Ascending aorta (tissue), 2 donors: Measurements from ENCODE around the gene TRIM56. TPM values are rescaled to one million over a fixed set of nuclear protein-coding genes. Genes with fewer than 3 reads are reported as not detected.
"Not testable (repeated sequence)": the region's sequence is repeated elsewhere in the genome, so short reads cannot be mapped to it uniquely, and the experiment has no call there.

Source experiments
- DNase-seq, 2 donors: peaks; one replicate each; pipeline ENCODE4 v3.0.0-alpha.2; 2019; ENCODE audit warnings: low spot score in 2 of 2
- H3K27ac ChIP-seq, 2 donors: fragments of 200-600 bp; sonication (generic); one replicate each; pipeline ENCODE4 v1.5.1; 2016 to 2017; ENCODE audit warnings: mild to moderate bottlenecking in 1 of 2
- H3K27me3 ChIP-seq: fragments of 200-600 bp; sonication (generic); one replicate; pipeline ENCODE4 v1.5.1; 2017
- H3K36me3 ChIP-seq, 2 donors: fragments of 200-600 bp; sonication (generic); one replicate each; pipeline ENCODE4 v1.5.1; 2016
- H3K4me1 ChIP-seq, 2 donors: fragments of 200-600 bp; sonication (generic); one replicate each; pipeline ENCODE4 v1.5.1; 2016 to 2017; ENCODE audit warnings: mild to moderate bottlenecking in 1 of 2
- H3K4me3 ChIP-seq, 2 donors: fragments of 200-600 bp; sonication (generic); one replicate each; pipeline ENCODE4 v1.5.1; 2016 to 2017; ENCODE audit warnings: mild to moderate bottlenecking in 1 of 2
- H3K9me3 ChIP-seq, 2 donors: fragments of 200-600 bp; sonication (generic); one replicate each; pipeline ENCODE4 v1.5.1; 2016
- CTCF ChIP-seq, 3 experiments: fragments of 200-600 bp in 2 of 3; fragments of 450-650 bp in 1 of 3; sonication (generic) in 2 of 3; IDR thresholded peaks; one replicate each; pipeline ENCODE4 v1.5.1; 2016 to 2019; ENCODE audit warnings: antibody characterized with exemption in 3 of 3, mild to moderate bottlenecking in 1 of 3, moderate library complexity in 1 of 3
- intact Hi-C: fragments of 100-400 bp; cut with DNase I; formaldehyde crosslinking; loops from one replicate; pipeline ENCODE4 v1.15.1; 2023
- total RNA-seq: library from RNA; depleted of rRNA; stranded (reverse); fragments of >200 nt; gene quantifications from one replicate; pipeline ENCODE4 v1.1.0, GENCODE V29; 2016

Gene TRIM56
- total RNA-seq, 1 donor from 2014 or later = 29.6 TPM

GRCh38 chr7:101075646-101076045, 9.6 kb upstream of the TRIM56 start:
- Histone ChIP-seq H3K4me3 (no peak overlapping the region), H3K9me3 (no peaks in the 10 kb centered on the region), H3K36me3 (no peaks in the 10 kb centered on the region), H3K4me1 (no peaks in the 10 kb centered on the region), H3K27ac (no peak overlapping the region), H3K27me3 (no peaks in the 10 kb centered on the region)
- DNase-seq = no peak
- TF ChIP-seq CTCF (IDR thresholded peaks at IDR 0.05) = no peak
- intact Hi-C loops = loop anchor here (5.0 kb wide), 1 partner anchor 178 kb away; the partner anchor contains the start of gene ACHE

GRCh38 chr7:101076183-101076582, 9.1 kb upstream of the TRIM56 start:
- not testable (repeated sequence) for DNase-seq, H3K4me3 ChIP-seq, H3K27ac ChIP-seq, H3K9me3 ChIP-seq, H3K36me3 ChIP-seq, H3K27me3 ChIP-seq, H3K4me1 ChIP-seq
- intact Hi-C loops = loop anchor here (5.0 kb wide), 1 partner anchor 179 kb away; the partner anchor contains the start of gene ACHE

- Histone ChIP-seq H3K9me3 (no peaks in the 10 kb centered on the region), H3K27ac (no peak overlapping the region), H3K36me3 (no peaks in the 10 kb centered on the region), H3K27me3 (no peaks in the 10 kb centered on the region), H3K4me3 (no peak overlapping the region), H3K4me1 (no peaks in the 10 kb centered on the region)
- TF ChIP-seq CTCF (IDR thresholded peaks at IDR 0.05) = peak; percentile 77 to 90 (median 87)
- intact Hi-C loops = loop anchor here (5.0 kb wide), 1 partner anchor 180 kb away; the partner anchor contains the start of gene ACHE
- peak in 1 of 2 donors; percentile 86 for DNase-seq
These were observed 7.8 kb upstream of the TRIM56 start for GRCh38 chr7:101077303-101078086.

- TF ChIP-seq CTCF (IDR thresholded peaks at IDR 0.05) = no peak
- intact Hi-C loops = no loop called here
- H3K27ac ChIP-seq = no peak overlapping the region
These were observed 3.8 kb upstream of the TRIM56 start for GRCh38 chr7:101081432-101081831.

GRCh38 chr7:101084865-101085161, 468 bp upstream of the TRIM56 start:
- peaks cover 27 to 29% of the 10 kb centered on the region in 2 donors for H3K36me3 ChIP-seq
- H3K4me3 ChIP-seq = peak overlapping the region; percentile 75 to 77
- no peak for DNase-seq
- H3K27ac ChIP-seq = peak overlapping the region; percentile 88 to 92
- H3K9me3 ChIP-seq = no peaks in the 10 kb centered on the region
- intact Hi-C loops = loop anchor here (1.0 kb wide), 1 partner anchor 53 kb away; no protein-coding TSS in a partner anchor
- no peak for TF ChIP-seq CTCF (IDR thresholded peaks at IDR 0.05)
- peaks cover 6 to 27% of the 10 kb centered on the region in 2 donors for H3K4me1 ChIP-seq
- no peaks in the 10 kb centered on the region for H3K27me3 ChIP-seq

More at GRCh38 chr7:101081432-101081831, 3.8 kb upstream of the TRIM56 start:
- DNase-seq = no peak
- Histone ChIP-seq H3K9me3 (no peaks in the 10 kb centered on the region), H3K36me3 (no peaks in the 10 kb centered on the region), H3K4me1 (peaks cover 0 to 11% of the 10 kb centered on the region in 2 donors), H3K4me3 (no peak overlapping the region), H3K27me3 (no peaks in the 10 kb centered on the region)

GRCh38 chr7:101087334-101088068, 2.2 kb downstream of the TRIM56 start:
- peak overlapping the region in 1 of 2 donors; percentile 49 for H3K27ac ChIP-seq
- peak overlapping the region in 1 of 2 donors; percentile 75 for H3K4me3 ChIP-seq
- intact Hi-C loops = no loop called here
- DNase-seq = no peak
- peaks cover 6 to 27% of the 10 kb centered on the region in 2 donors for H3K4me1 ChIP-seq
- H3K27me3 ChIP-seq = no peaks in the 10 kb centered on the region
- H3K9me3 ChIP-seq = no peaks in the 10 kb centered on the region
- no peak for TF ChIP-seq CTCF (IDR thresholded peaks at IDR 0.05)
- H3K36me3 ChIP-seq = peaks cover 38 to 45% of the 10 kb centered on the region in 2 donors
